ENCODE data around the gene SCN1B.

GRCh38 chr19:35031072-35031881 lies 1.0 kb downstream of the SCN1B start:
- TF ChIP-seq, protein P1, sequence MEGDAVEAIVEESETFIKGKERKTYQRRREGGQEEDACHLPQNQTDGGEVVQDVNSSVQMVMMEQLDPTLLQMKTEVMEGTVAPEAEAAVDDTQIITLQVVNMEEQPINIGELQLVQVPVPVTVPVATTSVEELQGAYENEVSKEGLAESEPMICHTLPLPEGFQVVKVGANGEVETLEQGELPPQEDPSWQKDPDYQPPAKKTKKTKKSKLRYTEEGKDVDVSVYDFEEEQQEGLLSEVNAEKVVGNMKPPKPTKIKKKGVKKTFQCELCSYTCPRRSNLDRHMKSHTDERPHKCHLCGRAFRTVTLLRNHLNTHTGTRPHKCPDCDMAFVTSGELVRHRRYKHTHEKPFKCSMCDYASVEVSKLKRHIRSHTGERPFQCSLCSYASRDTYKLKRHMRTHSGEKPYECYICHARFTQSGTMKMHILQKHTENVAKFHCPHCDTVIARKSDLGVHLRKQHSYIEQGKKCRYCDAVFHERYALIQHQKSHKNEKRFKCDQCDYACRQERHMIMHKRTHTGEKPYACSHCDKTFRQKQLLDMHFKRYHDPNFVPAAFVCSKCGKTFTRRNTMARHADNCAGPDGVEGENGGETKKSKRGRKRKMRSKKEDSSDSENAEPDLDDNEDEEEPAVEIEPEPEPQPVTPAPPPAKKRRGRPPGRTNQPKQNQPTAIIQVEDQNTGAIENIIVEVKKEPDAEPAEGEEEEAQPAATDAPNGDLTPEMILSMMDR (IDR thresholded peaks at IDR 0.05) = no peak
- TF ChIP-seq POLR2AphosphoS5 (IDR thresholded peaks at IDR 0.05) (no peak), POLR2A (IDR thresholded peaks at IDR 0.05; ENCODE audit: low read depth) (no peak), EP300 (IDR thresholded peaks at IDR 0.05) (no peak)
